Measurements from ENCODE around the gene MARCHF5.
"Not testable (repeated sequence)": the region's sequence is repeated elsewhere in the genome, so short reads cannot be mapped to it uniquely, and the experiment has no call there.

DNA sequence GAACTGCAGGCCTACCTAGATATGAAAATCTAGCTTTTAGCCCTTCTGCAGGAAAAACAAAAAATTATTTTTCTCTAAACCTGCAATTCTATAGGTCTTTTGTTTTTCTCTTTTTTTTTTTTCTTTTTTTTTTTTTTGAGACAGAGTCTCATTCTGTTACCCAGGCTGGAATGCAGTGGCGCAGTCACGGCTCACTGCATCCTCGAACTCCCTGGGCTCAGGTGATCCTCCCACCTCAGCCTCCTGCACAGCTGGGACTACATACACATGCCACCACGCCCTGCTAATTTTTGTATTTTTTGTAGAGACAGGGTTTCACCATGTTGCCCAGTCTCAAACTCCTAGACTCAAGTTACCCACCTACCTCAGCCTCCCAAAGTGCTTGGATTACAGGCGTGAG lies 54.6 kb downstream of the MARCHF5 start:
- TF ChIP-seq, protein P1, sequence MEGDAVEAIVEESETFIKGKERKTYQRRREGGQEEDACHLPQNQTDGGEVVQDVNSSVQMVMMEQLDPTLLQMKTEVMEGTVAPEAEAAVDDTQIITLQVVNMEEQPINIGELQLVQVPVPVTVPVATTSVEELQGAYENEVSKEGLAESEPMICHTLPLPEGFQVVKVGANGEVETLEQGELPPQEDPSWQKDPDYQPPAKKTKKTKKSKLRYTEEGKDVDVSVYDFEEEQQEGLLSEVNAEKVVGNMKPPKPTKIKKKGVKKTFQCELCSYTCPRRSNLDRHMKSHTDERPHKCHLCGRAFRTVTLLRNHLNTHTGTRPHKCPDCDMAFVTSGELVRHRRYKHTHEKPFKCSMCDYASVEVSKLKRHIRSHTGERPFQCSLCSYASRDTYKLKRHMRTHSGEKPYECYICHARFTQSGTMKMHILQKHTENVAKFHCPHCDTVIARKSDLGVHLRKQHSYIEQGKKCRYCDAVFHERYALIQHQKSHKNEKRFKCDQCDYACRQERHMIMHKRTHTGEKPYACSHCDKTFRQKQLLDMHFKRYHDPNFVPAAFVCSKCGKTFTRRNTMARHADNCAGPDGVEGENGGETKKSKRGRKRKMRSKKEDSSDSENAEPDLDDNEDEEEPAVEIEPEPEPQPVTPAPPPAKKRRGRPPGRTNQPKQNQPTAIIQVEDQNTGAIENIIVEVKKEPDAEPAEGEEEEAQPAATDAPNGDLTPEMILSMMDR (IDR thresholded peaks at IDR 0.05), result not testable (repeated sequence)
- not testable (repeated sequence) for TF ChIP-seq POLR2A, EP300 (IDR thresholded peaks at IDR 0.05)

Data from ovary (tissue), 3 donors.